ENCODE data around the gene MRTO4.
A peak's percentile ranks its signal among the peaks of the same experiment; 100 is the strongest.
"Not testable (repeated sequence)": the region's sequence is repeated elsewhere in the genome, so short reads cannot be mapped to it uniquely, and the experiment has no call there.

Gene MRTO4

DNA sequence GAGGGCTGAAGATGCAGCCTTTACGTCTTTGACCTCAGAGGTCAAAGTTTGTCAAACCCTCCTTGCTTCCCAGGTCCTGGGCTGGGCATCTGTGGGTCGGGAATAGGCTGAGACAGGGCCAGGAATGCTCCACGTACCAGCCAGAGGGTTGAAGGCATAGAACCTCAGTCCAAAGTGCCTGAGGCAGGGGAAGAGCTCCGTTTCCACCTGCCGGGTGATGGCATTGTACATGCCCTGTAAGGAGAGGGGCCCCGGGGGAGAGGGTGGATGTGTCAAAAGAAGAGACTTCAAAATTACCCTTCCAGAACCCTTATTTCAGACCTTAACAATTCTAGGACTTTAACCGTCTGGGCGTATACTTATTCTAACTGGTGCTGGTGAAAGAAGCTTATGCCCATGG, 33.3 kb downstream of the MRTO4 start:
- Histone ChIP-seq H3K4me1 (ENCODE audit: control insufficient read depth, insufficient read depth, low read length) (no peaks in the 10 kb centered on the region), H3K36me3 (ENCODE audit: control insufficient read depth, insufficient read depth, low read length) (no peaks in the 10 kb centered on the region), H3K27me3 (ENCODE audit: control insufficient read depth, insufficient read depth, low read length) (peaks cover 21% of the 10 kb centered on the region), H3K4me3 (ENCODE audit: low read depth, low read length) (no peak overlapping the region), H3K9me3 (ENCODE audit: control insufficient read depth, insufficient read depth, low read length) (no peaks in the 10 kb centered on the region), H3K9ac (ENCODE audit: low read depth, low read length) (no peak overlapping the region)

DNA sequence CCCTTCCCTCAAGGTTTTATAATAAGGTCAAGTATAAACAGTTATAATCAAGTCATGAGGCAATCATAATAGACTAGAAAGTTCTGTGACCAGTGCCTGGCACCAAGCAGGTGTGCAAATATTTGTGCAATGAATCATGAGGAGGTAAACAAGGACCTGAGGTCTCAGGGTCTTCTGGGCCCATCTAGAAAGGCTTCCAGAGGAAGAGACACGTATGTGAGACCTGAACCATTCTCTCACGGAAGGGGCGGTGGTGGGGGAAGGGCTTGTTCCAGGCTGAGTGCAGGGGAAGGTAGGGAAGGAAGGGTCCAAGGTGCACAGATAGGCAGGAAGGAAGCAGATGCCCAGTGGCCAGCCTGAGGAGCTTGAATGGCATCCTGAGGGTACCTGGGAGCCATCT, 33.8 kb downstream of the MRTO4 start:
- H3K36me3 ChIP-seq (ENCODE audit: control insufficient read depth, insufficient read depth, low read length); H3K4me3 ChIP-seq (ENCODE audit: low read depth, low read length); H3K9me3 ChIP-seq (ENCODE audit: control insufficient read depth, insufficient read depth, low read length); H3K4me1 ChIP-seq (ENCODE audit: control insufficient read depth, insufficient read depth, low read length); H3K9ac ChIP-seq (ENCODE audit: low read depth, low read length): not testable (repeated sequence)
- peaks cover 25% of the 10 kb centered on the region for H3K27me3 ChIP-seq (ENCODE audit: control insufficient read depth, insufficient read depth, low read length)

DNA sequence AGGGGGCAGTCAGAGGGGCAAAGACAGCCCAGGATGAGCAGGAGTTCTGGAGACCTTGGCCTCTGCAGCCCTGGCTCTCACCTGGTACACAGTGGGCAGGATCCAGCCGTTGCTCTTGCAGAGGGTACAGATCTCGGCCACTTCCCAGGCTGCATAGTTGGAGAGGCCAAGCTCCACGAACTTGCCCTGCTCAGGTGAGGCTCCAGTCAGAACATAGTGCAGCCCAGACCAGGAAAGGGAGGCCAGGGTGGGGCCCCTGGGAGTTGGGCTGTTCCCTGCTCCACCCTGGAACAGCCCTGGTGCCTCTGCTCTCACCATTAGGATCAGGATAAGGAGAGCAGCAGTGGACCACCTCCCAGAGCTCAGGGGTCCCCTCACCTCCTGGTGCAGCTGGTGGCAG, 34.2 kb downstream of the MRTO4 start:
- not testable (repeated sequence) for H3K36me3 ChIP-seq (ENCODE audit: control insufficient read depth, insufficient read depth, low read length); H3K9me3 ChIP-seq (ENCODE audit: control insufficient read depth, insufficient read depth, low read length)
- H3K27me3 ChIP-seq (ENCODE audit: control insufficient read depth, insufficient read depth, low read length): peaks cover 26% of the 10 kb centered on the region

DNA sequence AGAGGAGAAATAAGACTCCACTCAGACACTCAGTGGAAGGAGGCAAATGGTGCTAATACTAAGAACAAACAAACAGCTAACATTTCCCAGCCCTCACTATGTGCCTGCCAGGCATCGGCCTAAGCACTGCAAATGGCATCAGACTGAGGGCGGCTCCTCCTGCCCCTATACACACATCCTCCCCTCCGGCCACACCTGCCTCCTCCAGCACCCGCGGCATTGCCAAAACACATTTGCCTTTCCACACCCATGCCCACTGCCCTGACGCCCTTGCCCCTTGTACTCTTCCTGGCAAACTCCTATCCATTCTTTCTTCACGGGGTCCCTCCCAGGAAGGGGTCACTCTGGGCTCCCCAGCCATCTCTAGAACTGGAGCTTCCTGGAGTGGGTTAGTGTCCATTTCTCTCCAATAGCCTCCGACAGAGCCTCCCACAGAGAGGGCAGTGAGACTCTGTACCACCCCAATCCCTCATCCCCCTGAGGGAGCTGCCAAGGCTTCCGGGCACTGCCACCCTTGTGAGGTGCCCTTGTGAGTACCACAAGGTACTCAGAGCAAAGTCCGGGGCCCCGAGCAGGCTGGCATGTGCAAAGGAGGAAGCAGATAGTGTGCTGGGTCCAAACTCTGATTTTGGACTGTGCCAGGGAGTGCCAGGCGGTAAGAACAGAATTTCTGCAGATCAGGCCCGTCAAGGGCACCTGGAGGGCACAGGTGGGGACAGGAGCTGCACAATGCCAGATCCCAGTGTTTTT, 36.0 kb downstream of the MRTO4 start:
- no peaks in the 10 kb centered on the region for H3K9me3 ChIP-seq (ENCODE audit: control insufficient read depth, insufficient read depth, low read length)
- no peak overlapping the region for H3K4me3 ChIP-seq (ENCODE audit: low read depth, low read length)
- peaks cover 26% of the 10 kb centered on the region for H3K27me3 ChIP-seq (ENCODE audit: control insufficient read depth, insufficient read depth, low read length)
- no peak overlapping the region for H3K9ac ChIP-seq (ENCODE audit: low read depth, low read length)
- no peaks in the 10 kb centered on the region for H3K4me1 ChIP-seq (ENCODE audit: control insufficient read depth, insufficient read depth, low read length)
- no peaks in the 10 kb centered on the region for H3K36me3 ChIP-seq (ENCODE audit: control insufficient read depth, insufficient read depth, low read length)

More for the DNA sequence above, 34.2 kb downstream of the MRTO4 start:
- H3K9ac ChIP-seq (ENCODE audit: low read depth, low read length); H3K4me3 ChIP-seq (ENCODE audit: low read depth, low read length); H3K4me1 ChIP-seq (ENCODE audit: control insufficient read depth, insufficient read depth, low read length): not testable (repeated sequence)

DNA sequence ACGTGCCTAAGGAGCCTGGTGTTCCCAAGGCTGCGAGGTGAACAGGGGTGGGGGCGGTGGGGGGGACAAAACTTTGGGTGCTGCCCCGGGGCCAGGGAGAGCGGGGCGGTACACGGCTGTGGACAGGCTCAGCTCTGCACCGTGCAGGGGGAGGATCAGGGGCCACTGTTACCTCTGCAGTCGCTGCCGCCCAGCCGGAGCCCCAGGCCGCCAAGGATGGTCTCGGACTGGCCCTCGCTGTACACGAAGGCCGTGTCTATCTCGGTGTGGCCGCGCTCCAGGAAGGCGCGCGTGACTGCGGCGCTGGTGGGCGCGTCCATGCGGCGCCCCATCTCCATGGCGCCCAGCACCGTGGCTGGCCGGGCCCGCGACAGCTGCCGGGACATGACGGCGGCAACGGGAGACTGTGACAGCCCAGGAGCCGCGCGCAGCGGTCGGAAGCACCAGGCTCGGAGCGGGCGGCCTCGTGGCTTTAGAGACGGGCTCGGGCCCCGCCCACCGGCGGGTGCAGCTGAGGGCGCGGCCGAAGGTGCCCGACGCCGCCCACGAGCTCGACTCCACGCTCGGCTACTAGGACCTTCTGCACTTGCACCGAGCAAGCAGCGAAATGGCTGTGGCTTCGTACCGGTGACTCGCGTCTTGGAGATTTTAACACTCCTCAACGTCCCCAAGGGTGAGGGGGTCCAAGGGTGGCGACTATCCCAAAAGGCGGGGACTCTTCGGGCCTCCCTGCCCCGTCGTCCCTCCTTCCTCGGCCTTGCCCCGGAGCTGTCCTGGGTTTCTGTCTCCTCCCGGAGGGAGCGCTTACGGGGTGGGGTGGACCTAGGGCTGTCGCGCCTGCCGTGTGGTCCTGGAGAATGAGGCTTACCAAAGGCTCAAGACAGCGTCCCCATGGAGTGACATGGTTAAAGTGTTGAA, 37.0 kb downstream of the MRTO4 start, which contains the start of gene AKR7A3:
Gene AKR7A3 (minus strand): TSS at position 447 of the 918 bp plus-strand sequence. CDS start 61 bp downstream, at position 386.
- H3K4me3 ChIP-seq (ENCODE audit: low read depth, low read length): peak within 1 kb of the TSS; percentile 40
- H3K27me3 ChIP-seq (ENCODE audit: control insufficient read depth, insufficient read depth, low read length): peaks cover 26% of the 10 kb centered on the region
- not testable (repeated sequence) for H3K9ac ChIP-seq (ENCODE audit: low read depth, low read length)

DNA sequence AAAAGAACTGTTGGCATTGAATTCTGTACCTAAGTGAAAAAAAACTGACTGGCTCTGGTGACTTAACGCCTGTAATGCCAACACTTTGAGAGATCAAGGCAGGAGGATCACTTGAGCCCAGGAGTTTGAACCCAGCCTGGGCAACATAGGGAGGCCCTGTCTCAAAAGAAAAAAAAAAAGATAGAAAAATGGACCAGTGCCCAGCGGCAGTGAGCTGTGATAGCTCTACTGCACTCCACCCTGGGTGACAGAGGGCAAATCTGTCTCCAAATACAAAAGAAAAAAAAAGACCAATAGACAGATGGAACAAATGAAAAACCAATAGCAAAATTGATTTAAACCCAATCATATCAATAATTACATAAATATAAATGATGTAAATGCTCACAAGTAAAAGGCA, 37.6 kb downstream of the MRTO4 start:
- Histone ChIP-seq H3K4me1 (ENCODE audit: control insufficient read depth, insufficient read depth, low read length) (no peaks in the 10 kb centered on the region), H3K4me3 (ENCODE audit: low read depth, low read length) (peak overlapping the region; percentile 40), H3K9ac (ENCODE audit: low read depth, low read length) (no peak overlapping the region), H3K27me3 (ENCODE audit: control insufficient read depth, insufficient read depth, low read length) (peaks cover 26% of the 10 kb centered on the region), H3K36me3 (ENCODE audit: control insufficient read depth, insufficient read depth, low read length) (no peaks in the 10 kb centered on the region), H3K9me3 (ENCODE audit: control insufficient read depth, insufficient read depth, low read length) (peaks cover 2% of the 10 kb centered on the region)

More for the DNA sequence above, 37.0 kb downstream of the MRTO4 start, which contains the start of gene AKR7A3:
- H3K36me3 ChIP-seq (ENCODE audit: control insufficient read depth, insufficient read depth, low read length); H3K4me1 ChIP-seq (ENCODE audit: control insufficient read depth, insufficient read depth, low read length); H3K9me3 ChIP-seq (ENCODE audit: control insufficient read depth, insufficient read depth, low read length): not testable (repeated sequence)

DNA sequence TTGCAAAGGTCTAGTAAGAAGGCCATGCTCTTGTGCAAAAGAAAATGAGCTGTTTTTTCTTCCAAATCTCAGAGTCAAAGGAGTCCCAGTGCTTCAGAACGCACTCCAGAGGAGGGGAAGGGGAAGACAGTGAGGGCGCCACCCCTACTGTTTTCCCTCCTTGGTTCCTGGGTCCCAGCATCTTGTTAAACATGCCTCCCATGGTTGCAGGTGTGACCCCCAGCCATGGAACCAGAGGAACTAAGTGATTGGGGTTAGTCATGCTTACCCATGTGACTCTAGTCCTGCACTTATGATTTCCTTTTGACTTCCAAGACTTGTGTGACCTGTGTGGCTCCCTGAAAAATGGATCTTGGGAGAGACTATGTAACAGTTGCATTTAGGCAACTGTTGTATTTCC, 43.0 kb downstream of the MRTO4 start:
- no peaks in the 10 kb centered on the region for H3K4me1 ChIP-seq (ENCODE audit: control insufficient read depth, insufficient read depth, low read length)
- no peak overlapping the region for H3K4me3 ChIP-seq (ENCODE audit: low read depth, low read length)
- no peak overlapping the region for H3K9ac ChIP-seq (ENCODE audit: low read depth, low read length)
- H3K9me3 ChIP-seq (ENCODE audit: control insufficient read depth, insufficient read depth, low read length): peaks cover 13% of the 10 kb centered on the region
- H3K36me3 ChIP-seq (ENCODE audit: control insufficient read depth, insufficient read depth, low read length): no peaks in the 10 kb centered on the region
- H3K27me3 ChIP-seq (ENCODE audit: control insufficient read depth, insufficient read depth, low read length): peaks cover 8% of the 10 kb centered on the region

DNA sequence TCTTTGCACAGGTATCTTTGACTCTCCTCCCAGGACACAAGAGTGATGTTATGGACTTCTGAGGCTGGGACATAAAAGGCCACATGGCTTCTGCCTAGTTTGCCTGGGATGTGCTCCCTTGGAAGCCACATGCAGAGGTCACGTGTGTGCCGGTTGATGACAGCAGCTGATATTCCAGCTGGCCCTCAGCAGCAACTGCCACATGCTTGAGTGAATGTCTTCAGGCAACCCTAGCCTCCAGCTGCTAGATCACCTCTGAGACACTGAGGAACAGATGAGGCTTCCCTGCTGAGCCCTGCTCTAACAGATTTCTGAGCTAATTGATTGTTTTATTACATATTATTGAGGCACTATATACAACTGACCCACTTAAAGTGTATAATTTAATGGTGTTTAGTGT, 48.6 kb downstream of the MRTO4 start:
- H3K4me3 ChIP-seq (ENCODE audit: low read depth, low read length): no peak overlapping the region
- H3K9ac ChIP-seq (ENCODE audit: low read depth, low read length): no peak overlapping the region
- no peaks in the 10 kb centered on the region for H3K27me3 ChIP-seq (ENCODE audit: control insufficient read depth, insufficient read depth, low read length)
- H3K9me3 ChIP-seq (ENCODE audit: control insufficient read depth, insufficient read depth, low read length): peaks cover 2% of the 10 kb centered on the region
- H3K36me3 ChIP-seq (ENCODE audit: control insufficient read depth, insufficient read depth, low read length): peaks cover 9% of the 10 kb centered on the region
- no peaks in the 10 kb centered on the region for H3K4me1 ChIP-seq (ENCODE audit: control insufficient read depth, insufficient read depth, low read length)

DNA sequence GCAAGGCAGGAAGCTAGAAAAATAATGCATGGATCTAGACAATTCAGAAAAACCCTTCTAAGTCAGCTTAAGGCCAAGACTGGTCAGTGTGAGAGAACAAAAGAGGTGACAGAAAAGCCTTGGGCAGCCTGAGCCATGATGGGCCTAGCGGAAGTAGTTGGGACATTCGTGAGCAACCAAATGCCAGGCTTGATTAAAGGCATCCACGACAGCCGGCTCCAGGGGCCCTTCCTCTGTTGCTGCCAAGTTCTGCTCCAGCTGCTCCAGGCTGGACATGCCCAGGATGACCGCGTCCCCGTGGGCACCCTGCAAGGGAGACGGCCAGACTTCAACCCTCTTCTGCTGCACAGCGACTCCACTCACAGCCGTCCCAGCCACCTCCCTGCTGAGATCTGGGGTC, 52.5 kb downstream of the MRTO4 start:
- not testable (repeated sequence) for H3K4me1 ChIP-seq (ENCODE audit: control insufficient read depth, insufficient read depth, low read length); H3K9ac ChIP-seq (ENCODE audit: low read depth, low read length); H3K4me3 ChIP-seq (ENCODE audit: low read depth, low read length); H3K27me3 ChIP-seq (ENCODE audit: control insufficient read depth, insufficient read depth, low read length); H3K9me3 ChIP-seq (ENCODE audit: control insufficient read depth, insufficient read depth, low read length)
- peaks cover 24% of the 10 kb centered on the region for H3K36me3 ChIP-seq (ENCODE audit: control insufficient read depth, insufficient read depth, low read length)

DNA sequence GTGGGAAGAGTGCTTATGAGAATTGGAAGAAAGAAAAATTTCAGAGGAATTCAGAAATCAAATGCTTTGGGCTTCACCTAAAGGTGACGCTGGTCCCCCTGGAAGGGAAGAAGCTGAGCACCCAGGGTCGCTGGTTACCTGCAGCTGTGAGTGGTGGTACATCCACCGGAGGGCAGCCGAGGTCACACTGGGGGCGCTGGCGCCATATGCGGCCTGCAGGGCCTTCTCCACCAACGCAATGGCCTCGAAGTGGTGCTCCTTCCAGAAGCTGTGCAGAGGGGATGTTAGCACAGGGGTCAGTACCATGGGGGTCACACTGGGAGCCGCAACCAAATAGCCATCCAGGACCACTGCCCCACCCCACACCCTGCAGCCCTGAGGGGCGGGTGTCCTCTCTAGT, 54.3 kb downstream of the MRTO4 start:
- H3K9ac ChIP-seq (ENCODE audit: low read depth, low read length): no peak overlapping the region
- H3K9me3 ChIP-seq (ENCODE audit: control insufficient read depth, insufficient read depth, low read length): no peaks in the 10 kb centered on the region
- peaks cover 24% of the 10 kb centered on the region for H3K36me3 ChIP-seq (ENCODE audit: control insufficient read depth, insufficient read depth, low read length)
- no peak overlapping the region for H3K4me3 ChIP-seq (ENCODE audit: low read depth, low read length)
- no peaks in the 10 kb centered on the region for H3K4me1 ChIP-seq (ENCODE audit: control insufficient read depth, insufficient read depth, low read length)
- H3K27me3 ChIP-seq (ENCODE audit: control insufficient read depth, insufficient read depth, low read length): peaks cover 3% of the 10 kb centered on the region

DNA sequence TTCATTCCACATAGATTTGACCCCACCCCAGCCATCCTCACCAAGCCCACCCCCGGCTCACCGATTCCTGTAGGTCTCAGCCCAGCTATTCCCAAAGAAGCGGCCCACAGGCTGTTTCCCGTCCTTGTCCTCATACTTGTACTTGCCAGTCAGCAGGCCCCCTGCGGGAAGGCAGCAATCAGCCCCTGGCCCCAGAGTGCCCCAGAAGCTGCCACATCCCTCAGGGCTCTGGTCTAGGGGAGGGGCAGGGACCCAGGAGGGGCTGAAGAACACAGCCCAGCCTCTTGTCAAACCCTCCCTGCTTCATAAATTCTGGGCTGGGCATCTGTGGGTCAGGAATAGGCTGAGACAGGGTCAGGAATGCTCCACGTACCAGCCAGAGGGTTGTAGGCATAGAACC, 55.3 kb downstream of the MRTO4 start:
- peaks cover 24% of the 10 kb centered on the region for H3K36me3 ChIP-seq (ENCODE audit: control insufficient read depth, insufficient read depth, low read length)
- H3K27me3 ChIP-seq (ENCODE audit: control insufficient read depth, insufficient read depth, low read length): peaks cover 10% of the 10 kb centered on the region
- H3K4me1 ChIP-seq (ENCODE audit: control insufficient read depth, insufficient read depth, low read length): no peaks in the 10 kb centered on the region
- H3K9ac ChIP-seq (ENCODE audit: low read depth, low read length): no peak overlapping the region
- no peak overlapping the region for H3K4me3 ChIP-seq (ENCODE audit: low read depth, low read length)
- no peaks in the 10 kb centered on the region for H3K9me3 ChIP-seq (ENCODE audit: control insufficient read depth, insufficient read depth, low read length)
